ENCODE results near the gene WEE1.
"Not testable (repeated sequence)": the region's sequence is repeated elsewhere in the genome, so short reads cannot be mapped to it uniquely, and the experiment has no call there.

Gene WEE1

DNA sequence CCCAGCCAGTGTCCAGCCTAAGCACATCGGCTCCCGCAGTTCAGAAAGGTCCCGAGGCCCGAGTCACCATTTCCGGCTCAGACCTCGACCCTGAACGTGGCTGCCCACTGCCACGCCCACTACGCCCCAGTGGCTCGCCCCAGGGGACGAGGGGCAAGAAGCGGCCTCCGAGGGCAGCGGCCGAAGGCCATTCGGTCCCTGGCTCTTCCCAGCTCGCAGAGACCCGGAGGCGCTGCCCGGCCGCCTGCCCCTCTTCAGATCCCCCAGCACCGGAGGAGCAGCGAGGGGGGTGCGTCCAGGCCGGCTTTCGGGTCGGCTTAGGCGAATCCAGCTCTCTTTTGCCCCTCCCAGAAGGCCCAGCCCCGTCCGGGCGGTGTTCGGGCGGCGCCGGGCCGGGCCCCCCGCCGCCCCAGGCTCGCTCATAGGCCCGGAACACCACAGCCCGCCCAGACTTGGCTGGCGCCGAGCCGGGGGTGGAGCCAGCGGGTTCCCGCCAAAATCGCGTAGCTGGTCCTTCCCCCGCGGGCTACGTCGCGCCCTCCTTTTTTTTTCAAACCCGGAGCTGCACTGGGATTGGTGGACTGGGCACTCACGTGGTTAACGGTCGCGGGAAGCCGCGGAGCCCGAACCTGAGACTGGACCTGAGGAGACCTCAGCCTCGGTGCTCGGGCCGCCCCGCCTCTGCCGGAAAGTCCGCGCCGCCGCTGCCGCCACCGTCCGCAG lies at the start of gene WEE1:
WEE1 (plus strand) TSS at position 619 of the 723 bp plus-strand sequence. CDS start 264 bp downstream, outside the sequence.
- DNase-seq (ENCODE audit: low spot score): peak; percentile 91

DNA sequence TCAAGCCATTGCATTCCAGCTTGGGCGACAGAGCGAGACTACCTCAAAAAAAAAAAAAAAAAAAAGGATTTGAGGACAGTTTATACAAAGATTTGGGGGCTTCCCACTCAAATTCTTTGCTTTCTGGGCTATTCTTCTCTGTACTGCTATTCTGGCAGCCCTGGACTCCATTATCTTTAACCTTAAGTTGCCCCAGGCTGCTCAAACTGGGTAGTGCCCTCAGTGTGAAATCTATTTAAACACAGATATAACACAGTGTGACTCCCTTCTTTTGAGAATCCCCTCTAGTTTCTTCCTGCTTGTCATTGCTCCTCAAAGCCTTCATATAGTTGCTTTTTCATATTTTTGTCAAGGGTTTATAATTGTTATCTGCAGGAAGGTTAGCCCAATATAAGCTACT lies 49.5 kb upstream of the WEE1 start:
- no peak for DNase-seq (ENCODE audit: low spot score)

GRCh38 chr11:9525116-9525515 lies 48.4 kb upstream of the WEE1 start:
- DNase-seq (ENCODE audit: low spot score): no peak

GRCh38 chr11:9527481-9528135 lies 45.9 kb upstream of the WEE1 start:
- DNase-seq (ENCODE audit: low spot score): no peak

DNA sequence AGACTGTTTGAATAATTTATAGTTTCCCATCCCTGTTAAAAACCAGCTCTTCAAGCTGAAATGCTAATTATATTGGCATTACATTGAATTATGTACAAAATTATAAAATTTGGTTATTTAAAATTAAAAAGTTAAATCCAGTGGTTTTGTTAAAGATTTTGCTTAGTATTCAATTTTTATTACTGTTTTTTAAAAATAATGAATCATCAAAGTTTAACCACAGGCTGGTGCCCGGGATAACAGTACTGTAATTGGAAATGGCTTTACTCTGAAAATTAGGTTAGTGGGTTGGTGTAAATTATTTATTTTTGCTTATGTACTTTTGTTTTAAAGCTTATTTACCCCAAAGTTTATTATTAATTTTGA lies 45.4 kb upstream of the WEE1 start:
- no peak for DNase-seq (ENCODE audit: low spot score)

- DNase-seq (ENCODE audit: low spot score): no peak
Measured at GRCh38 chr11:9528573-9529333, 44.7 kb upstream of the WEE1 start.

DNA sequence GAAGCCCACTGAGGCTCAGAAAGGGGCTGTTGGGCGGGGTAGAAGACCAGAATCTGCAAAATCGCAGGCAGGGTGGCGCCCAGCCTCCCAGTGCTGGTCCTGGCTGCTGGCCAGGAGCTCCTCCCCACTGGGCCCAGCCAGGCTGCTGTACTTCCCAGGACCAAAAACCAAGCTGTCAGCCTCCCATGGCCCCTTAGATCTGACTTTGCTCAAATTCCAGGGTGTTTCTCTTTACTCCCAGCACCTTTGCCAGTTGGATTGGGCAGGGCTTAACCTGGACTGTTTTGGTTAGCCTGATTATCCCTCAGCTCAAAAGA lies 44.2 kb upstream of the WEE1 start:
- DNase-seq (ENCODE audit: low spot score): no peak

GRCh38 chr11:9530020-9530621 lies 43.3 kb upstream of the WEE1 start:
- DNase-seq (ENCODE audit: low spot score): no peak

GRCh38 chr11:9530901-9531625 lies 42.4 kb upstream of the WEE1 start:
- no peak for DNase-seq (ENCODE audit: low spot score)

- no peak for DNase-seq (ENCODE audit: low spot score)
Measured at GRCh38 chr11:9533058-9533457, 40.4 kb upstream of the WEE1 start.

DNA sequence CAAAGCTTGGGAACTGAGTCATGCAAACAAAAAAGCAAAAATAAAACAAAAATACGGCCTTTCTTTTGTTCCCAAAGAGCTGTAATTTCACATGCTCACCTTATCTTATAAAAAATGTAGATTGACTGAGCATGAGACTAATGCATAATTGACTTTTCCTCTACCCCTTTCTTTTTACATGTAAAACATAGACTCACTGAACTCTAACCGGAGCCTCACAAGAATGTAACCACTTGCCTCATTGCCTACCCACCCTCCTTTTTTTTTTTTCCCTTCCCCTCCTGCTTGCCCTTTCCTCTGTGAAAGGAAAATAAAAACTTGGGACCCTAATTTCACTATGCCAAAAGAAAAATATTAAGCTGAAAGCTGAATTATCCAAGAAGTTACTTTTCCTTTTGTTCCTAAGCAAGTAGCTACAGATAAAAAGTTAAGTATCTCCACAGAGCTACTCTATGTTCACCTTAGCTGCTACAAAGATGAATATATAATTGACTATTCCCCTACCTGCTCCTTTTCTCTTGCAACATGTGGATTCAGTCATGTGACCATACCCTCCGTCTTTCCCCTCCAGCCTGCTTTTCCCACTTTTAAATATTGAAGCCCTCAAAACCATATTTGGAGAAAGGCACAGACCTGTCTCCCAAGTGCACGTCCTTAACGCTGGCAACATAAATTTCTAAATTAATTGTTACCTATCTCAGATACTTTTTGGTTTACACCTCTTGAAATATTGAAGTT lies 39.6 kb upstream of the WEE1 start:
- DNase-seq (ENCODE audit: low spot score): no peak

GRCh38 chr11:9535189-9535781 lies 38.2 kb upstream of the WEE1 start:
- peak; percentile 45 for DNase-seq (ENCODE audit: low spot score)

DNA sequence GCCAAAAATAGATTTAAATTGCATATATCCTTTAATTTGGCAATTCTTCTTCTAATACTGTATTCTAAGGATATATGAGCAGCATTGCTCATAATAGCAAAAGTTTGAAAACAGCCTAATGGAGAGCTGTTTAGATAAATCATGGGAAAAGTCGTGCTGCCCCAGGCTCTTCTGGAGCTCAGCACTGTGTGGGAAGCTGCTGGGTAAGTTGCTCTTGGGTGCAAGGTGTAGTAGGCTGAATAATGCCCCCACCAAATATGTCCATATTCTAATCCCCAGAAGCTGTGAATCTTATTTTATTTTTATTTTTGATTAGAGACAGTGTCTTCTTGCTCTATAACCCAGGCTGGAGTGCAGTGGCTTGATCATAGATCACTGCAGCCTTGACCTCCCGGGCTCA lies 34.9 kb upstream of the WEE1 start:
- DNase-seq (ENCODE audit: low spot score): no peak

GRCh38 chr11:9549216-9549615 lies 24.3 kb upstream of the WEE1 start:
- not testable (repeated sequence) for DNase-seq (ENCODE audit: low spot score)

DNA sequence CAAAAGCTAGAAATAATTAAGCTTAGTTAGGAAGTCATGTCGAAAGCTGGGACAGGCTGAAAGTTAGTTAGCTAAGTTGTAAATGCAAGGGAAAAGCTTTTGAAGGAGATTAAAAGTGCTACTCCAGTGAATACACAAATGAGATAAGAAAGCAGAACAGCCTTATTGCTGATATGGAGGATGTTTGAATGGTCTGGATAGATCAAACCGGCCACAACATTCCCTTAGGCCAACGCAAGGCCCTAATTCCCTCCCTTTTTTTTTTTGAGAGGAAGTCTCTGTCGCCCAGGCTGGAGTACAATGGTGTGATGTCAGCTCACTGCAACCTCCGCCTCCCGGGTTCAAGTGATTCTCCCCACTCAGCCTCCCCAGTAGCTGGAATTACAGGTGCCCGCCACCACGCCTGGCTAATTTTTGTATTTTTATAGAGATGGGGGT lies 23.3 kb upstream of the WEE1 start:
- no peak for DNase-seq (ENCODE audit: low spot score)

DNA sequence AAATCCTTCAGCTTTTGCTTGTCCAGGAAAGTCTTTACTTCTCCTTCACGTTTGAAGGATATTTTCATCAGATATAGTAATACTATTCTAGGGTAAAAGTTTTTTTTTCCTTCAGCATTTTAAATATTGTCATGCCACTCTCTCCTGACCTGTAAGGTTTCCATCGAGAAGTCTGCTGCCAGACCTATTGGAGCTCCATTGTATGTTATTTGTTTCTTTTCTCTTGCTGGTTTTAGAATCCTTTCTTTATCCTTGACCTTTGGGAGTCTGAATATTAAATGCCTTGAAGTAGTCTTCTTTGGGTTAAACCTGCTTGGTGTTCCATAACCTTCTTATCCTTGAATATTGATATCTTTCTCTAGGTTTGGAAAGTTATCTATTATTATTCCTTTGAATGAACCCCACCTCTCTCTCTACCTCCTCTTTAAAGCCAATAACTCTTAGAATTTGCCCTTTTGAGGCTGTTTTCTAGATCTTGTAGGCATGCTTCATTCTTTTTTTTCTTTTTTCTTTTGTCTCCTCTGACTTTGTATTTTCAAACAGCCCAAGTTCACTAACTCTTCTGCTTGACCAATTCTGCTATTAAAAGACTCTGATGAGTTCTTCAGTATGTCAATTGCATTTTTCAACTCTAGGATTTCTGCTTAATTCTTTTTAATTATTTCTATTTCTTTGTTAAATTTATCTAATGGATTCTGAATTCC lies 12.0 kb upstream of the WEE1 start:
- no peak for DNase-seq (ENCODE audit: low spot score)

- no peak for DNase-seq (ENCODE audit: low spot score)
Measured at GRCh38 chr11:9562716-9563115, 10.8 kb upstream of the WEE1 start.

GRCh38 chr11:9563196-9563730 lies 10.2 kb upstream of the WEE1 start:
- no peak for DNase-seq (ENCODE audit: low spot score)

DNA sequence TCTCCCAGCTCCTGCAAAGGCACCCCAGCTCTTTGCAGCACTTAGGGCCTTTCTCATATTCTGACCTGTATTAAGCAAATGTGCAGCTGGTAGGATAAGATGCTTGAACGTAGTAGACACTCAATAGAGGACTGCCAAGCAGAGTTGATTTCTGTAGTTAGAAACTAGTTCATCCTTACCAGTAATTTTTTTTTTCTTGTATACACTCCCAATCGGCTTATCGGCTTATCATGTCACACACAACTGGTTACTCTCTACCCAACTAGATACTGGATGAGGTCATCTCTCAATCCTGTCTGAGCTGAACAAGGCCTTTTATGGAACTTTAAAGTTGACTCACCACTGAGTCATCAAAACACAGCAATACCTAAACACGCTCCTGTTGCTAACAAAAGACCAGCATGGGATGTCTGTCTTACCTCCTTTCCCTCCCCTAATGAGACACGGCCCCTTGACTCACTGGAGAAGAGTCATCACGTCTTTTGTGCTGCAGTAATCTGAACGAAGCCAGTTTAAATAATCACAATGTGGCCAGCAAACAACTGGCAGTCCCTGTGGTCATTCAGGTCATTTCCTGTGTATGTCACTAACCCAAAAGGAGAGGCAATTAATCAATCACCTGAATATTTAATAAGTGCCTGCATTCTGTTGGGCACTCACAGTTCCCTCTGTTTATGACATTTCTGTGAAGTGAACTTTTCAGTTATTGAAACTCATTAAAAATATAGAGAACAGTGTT lies 7.5 kb upstream of the WEE1 start:
- no peak for DNase-seq (ENCODE audit: low spot score)

All from globus pallidus (tissue), 1 donor.